K562 (cell line): ENCODE results near the gene RNF150.

Experiments
- BRF2 ChIP-seq: IDR thresholded peaks from 3 replicates; pipeline ENCODE4 v1.6.1; 2011; ENCODE audit warnings: borderline replicate concordance, mild to moderate bottlenecking; ENCODE audit not compliant: insufficient read length, insufficient read depth
- CREB5 ChIP-seq: fragments of 250-450 bp; sonication (Bioruptor Pico); IDR thresholded peaks from 2 replicates; pipeline ENCODE4 v1.5.0; 2020; ENCODE audit warnings: mild to moderate bottlenecking
- EP300 ChIP-seq: IDR thresholded peaks from 2 replicates; pipeline ENCODE4 v1.6.1; 2012; ENCODE audit warnings: low read length, improper control_type of control experiment
- NBN ChIP-seq: fragments of 450-650 bp; IDR thresholded peaks from 2 replicates; pipeline ENCODE4 v1.6.1; 2016; ENCODE audit warnings: low read depth, mild to moderate bottlenecking
- RREB1 ChIP-seq: fragments of 250-450 bp; sonication (Bioruptor Pico); IDR thresholded peaks from 2 replicates; pipeline ENCODE4 v1.4.0; 2020
- TCF7 ChIP-seq: sonication (generic); IDR thresholded peaks from 2 replicates; pipeline ENCODE4 v1.6.1; 2016; ENCODE audit warnings: antibody characterized with exemption, borderline replicate concordance
- ZNF707 ChIP-seq: fragments of 250-450 bp; sonication (Bioruptor Pico); conservative IDR thresholded peaks from 2 replicates; pipeline ENCODE4 v1.8.0; 2022; ENCODE audit warnings: inconsistent platforms, mild to moderate bottlenecking, moderate library complexity

- no peak for TF ChIP-seq CREB5 (CRISPR knock-in tag)
- TF ChIP-seq RREB1: no peak
- TF ChIP-seq TCF7: no peak
- no peak for TF ChIP-seq EP300
- TF ChIP-seq ZNF707 (CRISPR knock-in tag): no peak
- TF ChIP-seq BRF2: no peak
- TF ChIP-seq NBN: no peak
Observed at GRCh38 chr4:140865253-140866217, 267.7 kb downstream of the RNF150 start.
